Karpas-422 (cell line): ENCODE data around the gene DRC1. TPM values are rescaled to one million over a fixed set of nuclear protein-coding genes. Genes with fewer than 3 reads are reported as not detected.
"Not testable (repeated sequence)": the region's sequence is repeated elsewhere in the genome, so short reads cannot be mapped to it uniquely, and the experiment has no call there.

Experiments
- DNase-seq: peaks from one replicate; pipeline ENCODE4 v3.0.0-alpha.2; 2015
- H2AFZ ChIP-seq: fragments of 200-600 bp; sonication (generic); 2 replicates; pipeline ENCODE4 v1.6.1; 2014; ENCODE audit warnings: antibody characterized with exemption, low read length, mixed read lengths
- H3K27ac ChIP-seq: fragments of 200-600 bp; sonication (generic); 2 replicates; pipeline ENCODE4 v1.5.1; 2014; ENCODE audit warnings: mild to moderate bottlenecking, low read length, moderate library complexity
- H3K27me3 ChIP-seq: fragments of 200-600 bp; sonication (generic); 2 replicates; pipeline ENCODE4 v1.6.1; 2014; ENCODE audit warnings: low read length, mixed read lengths
- H3K36me3 ChIP-seq: fragments of 200-600 bp; sonication (generic); 2 replicates; pipeline ENCODE4 v1.6.1; 2014; ENCODE audit warnings: low read length, mixed read lengths; ENCODE audit not compliant: insufficient read depth
- H3K4me1 ChIP-seq: fragments of 200-600 bp; sonication (generic); 2 replicates; pipeline ENCODE4 v1.6.1; 2014; ENCODE audit warnings: mild to moderate bottlenecking, low read length, mixed read lengths
- H3K4me2 ChIP-seq: fragments of 200-600 bp; sonication (generic); 2 replicates; pipeline ENCODE4 v1.6.1; 2014; ENCODE audit warnings: low read length, low read depth, mild to moderate bottlenecking; ENCODE audit not compliant: poor library complexity, severe bottlenecking
- H3K4me3 ChIP-seq: fragments of 200-600 bp; sonication (generic); 2 replicates; pipeline ENCODE4 v1.5.1; 2014; ENCODE audit warnings: mild to moderate bottlenecking, antibody characterized with exemption, low read length, mixed read lengths
- H3K79me2 ChIP-seq: fragments of 200-600 bp; sonication (generic); 2 replicates; pipeline ENCODE4 v1.6.1; 2014; ENCODE audit warnings: mild to moderate bottlenecking, low read length, mixed read lengths
- H3K9ac ChIP-seq: fragments of 200-600 bp; sonication (generic); 2 replicates; pipeline ENCODE4 v1.6.0; 2014; ENCODE audit warnings: low read length
- H3K9me2 ChIP-seq: fragments of 200-600 bp; sonication (generic), shearing (Covaris generic); replicated peaks from 2 replicates; pipeline ENCODE4 v1.6.0; 2014; ENCODE audit warnings: mild to moderate bottlenecking, low read length, moderate library complexity; ENCODE audit not compliant: insufficient read depth
- H3K9me3 ChIP-seq: fragments of 300-700, 200-600 bp; sonication (generic); 2 replicates; pipeline ENCODE4 v1.6.1; 2014; ENCODE audit warnings: low read length, mixed read lengths
- H4K20me1 ChIP-seq: fragments of 200-600 bp; sonication (generic); 2 replicates; pipeline ENCODE4 v1.6.1; 2014; ENCODE audit warnings: mild to moderate bottlenecking, antibody characterized with exemption, low read length, low read depth; ENCODE audit not compliant: insufficient read depth
- total RNA-seq: library from RNA; depleted of rRNA; stranded (reverse); fragments of >200 nt; shearing (Covaris generic); gene quantifications from 2 replicates; pipeline ENCODE4 v1.2.3, GENCODE V29; 2014; ENCODE audit warnings: low replicate concordance

DRC1 gene
- total RNA-seq, 1 experiment from 2014 or later, result not detected

DNA sequence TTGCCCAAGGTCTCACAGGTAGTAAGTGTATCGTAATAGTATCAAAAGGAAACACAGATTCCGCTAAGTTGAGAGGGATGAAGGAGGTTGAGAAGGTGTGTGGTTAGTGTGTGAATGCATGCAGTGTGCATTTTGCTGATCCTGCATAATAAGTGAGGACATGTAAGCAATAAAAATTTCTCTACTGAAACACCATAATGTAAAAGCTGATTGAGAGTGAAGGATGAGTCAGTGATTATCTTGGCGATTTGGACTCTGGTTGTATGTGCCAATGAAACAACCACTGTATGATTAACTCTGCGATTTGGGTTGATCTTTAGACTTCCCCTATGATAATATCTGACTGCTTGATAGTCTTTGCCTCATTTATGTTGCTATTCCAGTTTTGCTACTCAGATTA lies 38.4 kb upstream of the DRC1 start:
- Histone ChIP-seq H3K9me2 (no peaks in the 10 kb centered on the region), H3K27me3 (no peaks in the 10 kb centered on the region), H3K79me2 (peaks cover 91% of the 10 kb centered on the region), H3K4me3 (no peak overlapping the region), H2AFZ (no peak overlapping the region), H3K4me1 (no peaks in the 10 kb centered on the region), H3K9me3 (no peaks in the 10 kb centered on the region), H3K9ac (no peak overlapping the region), H3K27ac (no peak overlapping the region), H3K4me2 (no peak overlapping the region), H4K20me1 (0 out of 2 replicates have a peak, but pooled peaks cover 3% of the 10 kb centered on the region), H3K36me3 (peaks cover 29% of the 10 kb centered on the region)
- no peak for DNase-seq

DNA sequence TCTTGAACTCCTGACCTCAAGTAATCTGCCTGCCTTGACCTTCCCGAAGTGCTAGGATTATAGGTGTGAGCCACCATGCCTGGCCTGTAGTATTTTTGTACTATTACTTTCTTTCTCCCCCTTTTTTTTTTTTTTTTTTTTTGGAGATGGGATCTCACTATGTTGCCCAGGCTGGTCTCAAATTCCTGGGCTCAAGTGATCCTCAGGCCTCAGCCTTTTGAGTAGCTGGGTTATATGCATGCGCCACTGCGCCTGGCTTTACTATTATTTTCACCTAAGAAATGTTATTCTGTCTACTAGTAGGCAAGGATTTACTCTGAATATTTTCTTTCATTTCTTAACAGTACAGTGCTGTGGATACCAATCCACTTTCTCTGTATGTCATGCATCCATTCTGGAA lies 37.8 kb upstream of the DRC1 start:
- DNase-seq, result no peak
- Histone ChIP-seq H3K4me2 (no peak overlapping the region), H3K4me3 (no peak overlapping the region), H3K36me3 (peaks cover 35% of the 10 kb centered on the region), H3K9me3 (no peaks in the 10 kb centered on the region), H4K20me1 (0 out of 2 replicates have a peak, but pooled peaks cover 2% of the 10 kb centered on the region), H3K27me3 (no peaks in the 10 kb centered on the region), H2AFZ (no peak overlapping the region), H3K4me1 (no peaks in the 10 kb centered on the region), H3K9me2 (no peaks in the 10 kb centered on the region), H3K27ac (no peak overlapping the region), H3K79me2 (peaks cover 91% of the 10 kb centered on the region), H3K9ac (no peak overlapping the region)

DNA sequence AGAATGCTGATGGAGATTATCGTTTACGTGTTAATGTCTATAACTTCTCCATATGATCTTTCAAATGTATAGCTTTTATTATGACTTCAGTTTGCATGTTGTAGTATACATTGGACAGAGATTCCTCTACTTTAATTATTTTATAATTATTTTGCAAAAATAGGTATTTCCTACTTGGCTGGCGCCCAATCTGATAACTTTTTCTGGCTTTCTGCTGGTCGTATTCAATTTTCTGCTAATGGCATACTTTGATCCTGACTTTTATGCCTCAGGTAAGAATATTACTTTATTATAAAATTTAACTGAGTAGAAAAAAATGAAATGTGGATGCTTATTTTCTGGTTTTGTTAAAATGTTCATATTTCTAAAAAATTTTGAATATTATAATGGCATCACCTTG lies 37.1 kb upstream of the DRC1 start:
- H2AFZ ChIP-seq, result no peak overlapping the region
- H3K79me2 ChIP-seq, result peaks cover 91% of the 10 kb centered on the region
- no peak overlapping the region for H3K4me2 ChIP-seq
- no peaks in the 10 kb centered on the region for H3K9me2 ChIP-seq
- no peaks in the 10 kb centered on the region for H3K27me3 ChIP-seq
- peaks cover 42% of the 10 kb centered on the region for H3K36me3 ChIP-seq
- no peaks in the 10 kb centered on the region for H4K20me1 ChIP-seq
- no peak overlapping the region for H3K4me3 ChIP-seq
- no peak overlapping the region for H3K27ac ChIP-seq
- H3K9me3 ChIP-seq, result no peaks in the 10 kb centered on the region
- no peaks in the 10 kb centered on the region for H3K4me1 ChIP-seq
- DNase-seq, result no peak
- no peak overlapping the region for H3K9ac ChIP-seq

DNA sequence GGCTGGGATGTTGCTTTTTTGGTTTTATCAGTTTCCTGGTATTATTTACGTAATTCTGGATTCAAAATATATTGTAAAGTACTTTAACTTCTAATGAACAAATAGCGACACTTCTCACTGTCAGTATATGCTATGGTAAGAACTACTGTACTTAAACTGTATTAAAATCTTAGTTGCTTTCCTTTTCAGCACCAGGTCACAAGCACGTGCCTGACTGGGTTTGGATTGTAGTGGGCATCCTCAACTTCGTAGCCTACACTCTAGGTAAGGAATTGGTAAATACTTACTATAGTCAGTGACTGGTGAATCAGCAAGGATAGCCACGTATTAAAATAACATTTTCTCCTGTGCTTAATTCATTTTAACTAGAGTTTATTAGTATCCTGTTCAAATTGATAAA lies 34.8 kb upstream of the DRC1 start:
- Histone ChIP-seq H3K4me3 (no peak overlapping the region), H3K79me2 (peaks cover 69% of the 10 kb centered on the region), H3K4me2 (no peak overlapping the region), H2AFZ (no peak overlapping the region), H3K9ac (no peak overlapping the region), H3K27ac (no peak overlapping the region), H3K9me2 (no peaks in the 10 kb centered on the region), H3K36me3 (peaks cover 43% of the 10 kb centered on the region), H3K4me1 (no peaks in the 10 kb centered on the region), H3K27me3 (no peaks in the 10 kb centered on the region), H4K20me1 (no peaks in the 10 kb centered on the region), H3K9me3 (no peaks in the 10 kb centered on the region)
- no peak for DNase-seq

DNA sequence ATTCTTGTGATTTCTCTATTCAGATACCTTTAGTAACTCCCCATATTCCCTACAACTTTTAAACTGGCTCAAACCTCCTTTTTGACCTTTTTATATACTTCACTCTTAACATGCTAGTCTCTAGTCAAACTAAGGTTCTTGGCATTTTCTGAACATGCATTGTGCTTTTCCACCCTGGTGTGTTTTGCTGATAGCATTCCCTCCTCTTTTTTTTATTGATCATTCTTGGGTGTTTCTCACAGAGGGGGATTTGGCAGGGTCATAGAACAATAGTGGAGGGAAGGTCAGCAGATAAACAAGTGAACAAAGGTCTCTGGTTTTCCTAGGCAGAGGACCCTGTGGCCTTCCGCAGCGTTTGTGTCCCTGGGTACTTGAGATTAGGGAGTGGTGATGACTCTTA lies 32.1 kb upstream of the DRC1 start:
- not testable (repeated sequence) for DNase-seq, H3K9me3 ChIP-seq, H4K20me1 ChIP-seq, H3K4me3 ChIP-seq, H3K27me3 ChIP-seq, H2AFZ ChIP-seq, H3K27ac ChIP-seq, H3K4me2 ChIP-seq, H3K9me2 ChIP-seq, H3K9ac ChIP-seq
- Histone ChIP-seq H3K36me3 (peaks cover 58% of the 10 kb centered on the region), H3K79me2 (peaks cover 56% of the 10 kb centered on the region), H3K4me1 (peaks cover 14% of the 10 kb centered on the region)

DNA sequence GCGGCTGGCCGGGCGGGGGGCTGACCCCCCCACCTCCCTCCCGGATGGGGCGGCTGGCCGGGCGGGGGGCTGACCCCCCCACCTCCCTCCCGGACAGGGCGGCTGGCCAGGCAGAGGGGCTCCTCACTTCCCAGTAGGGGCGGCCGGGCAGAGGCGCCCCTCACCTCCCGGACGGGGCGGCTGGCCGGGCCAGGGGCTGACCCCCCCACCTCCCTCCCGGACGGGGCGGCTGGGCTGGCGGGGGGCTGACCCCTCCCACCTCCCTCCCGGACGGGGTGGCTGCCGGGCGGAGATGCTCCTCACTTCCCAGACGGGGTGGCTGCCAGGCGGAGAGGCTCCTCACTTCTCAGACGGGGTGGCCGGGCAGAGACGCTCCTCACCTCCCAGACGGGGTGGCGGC lies 30.8 kb upstream of the DRC1 start:
- not testable (repeated sequence) for H4K20me1 ChIP-seq, H3K4me2 ChIP-seq, DNase-seq, H3K9me2 ChIP-seq, H2AFZ ChIP-seq, H3K27ac ChIP-seq, H3K9ac ChIP-seq, H3K27me3 ChIP-seq, H3K9me3 ChIP-seq, H3K4me3 ChIP-seq
- Histone ChIP-seq H3K36me3 (peaks cover 61% of the 10 kb centered on the region), H3K79me2 (peaks cover 60% of the 10 kb centered on the region), H3K4me1 (peaks cover 26% of the 10 kb centered on the region)

DNA sequence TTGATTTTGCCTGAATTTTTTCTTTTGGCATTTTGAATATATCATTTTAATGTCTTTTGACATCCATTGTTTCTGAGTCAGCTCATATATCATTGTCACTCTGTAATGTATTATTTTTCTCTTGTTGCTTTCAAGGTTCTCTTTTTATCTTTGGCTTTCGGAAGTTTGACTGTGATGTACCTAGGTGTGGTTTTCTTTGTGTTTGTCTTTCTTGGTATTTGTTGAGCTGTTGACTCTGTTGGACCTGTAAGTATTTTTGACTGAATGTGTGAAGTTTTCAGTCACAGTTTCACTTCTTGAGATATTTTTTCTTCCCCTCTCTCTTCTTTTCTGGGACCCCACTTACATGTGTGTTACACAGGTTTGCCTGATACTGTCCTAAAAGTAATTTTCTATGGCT lies 24.9 kb upstream of the DRC1 start:
- Histone ChIP-seq H3K79me2 (peaks cover 73% of the 10 kb centered on the region), H4K20me1 (no peaks in the 10 kb centered on the region), H3K4me2 (no peak overlapping the region), H3K9me2 (0 out of 2 replicates have a peak, but pooled peaks cover 3% of the 10 kb centered on the region), H3K4me1 (peaks cover 28% of the 10 kb centered on the region), H3K9me3 (no peaks in the 10 kb centered on the region), H3K9ac (no peak overlapping the region), H2AFZ (no peak overlapping the region), H3K4me3 (no peak overlapping the region), H3K27ac (no peak overlapping the region), H3K27me3 (no peaks in the 10 kb centered on the region), H3K36me3 (peaks cover 56% of the 10 kb centered on the region; the same call in 1 of the 2 replicates)
- no peak for DNase-seq

DNA sequence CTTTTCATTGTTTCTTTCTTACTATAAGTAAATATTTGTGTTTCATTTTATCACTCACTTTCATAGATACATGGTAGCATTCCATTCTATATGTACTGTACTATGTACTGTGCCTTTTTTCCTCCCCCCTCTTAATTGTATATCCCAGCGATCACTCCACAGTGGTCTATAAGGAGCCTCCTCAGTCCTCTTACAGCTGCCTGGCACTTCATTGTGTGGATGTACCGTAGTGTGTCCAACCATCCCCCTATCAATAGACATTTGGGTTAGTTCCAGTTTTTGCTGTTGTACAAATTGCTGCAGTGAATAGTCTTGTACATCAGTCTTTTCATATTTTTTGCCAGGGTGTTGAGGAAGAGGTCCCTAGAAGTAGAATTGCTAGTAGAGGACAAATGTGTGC lies 21.4 kb upstream of the DRC1 start:
- Histone ChIP-seq H3K9me2 (0 out of 2 replicates have a peak, but pooled peaks cover 3% of the 10 kb centered on the region), H3K4me1 (peaks cover 24% of the 10 kb centered on the region), H3K4me3 (no peak overlapping the region), H2AFZ (no peak overlapping the region), H3K36me3 (peaks cover 42% of the 10 kb centered on the region; the same call in 1 of the 2 replicates), H3K79me2 (peaks cover 59% of the 10 kb centered on the region), H4K20me1 (no peaks in the 10 kb centered on the region), H3K27me3 (no peaks in the 10 kb centered on the region), H3K27ac (no peak overlapping the region), H3K9ac (no peak overlapping the region), H3K9me3 (no peaks in the 10 kb centered on the region), H3K4me2 (no peak overlapping the region)
- DNase-seq, result no peak

DNA sequence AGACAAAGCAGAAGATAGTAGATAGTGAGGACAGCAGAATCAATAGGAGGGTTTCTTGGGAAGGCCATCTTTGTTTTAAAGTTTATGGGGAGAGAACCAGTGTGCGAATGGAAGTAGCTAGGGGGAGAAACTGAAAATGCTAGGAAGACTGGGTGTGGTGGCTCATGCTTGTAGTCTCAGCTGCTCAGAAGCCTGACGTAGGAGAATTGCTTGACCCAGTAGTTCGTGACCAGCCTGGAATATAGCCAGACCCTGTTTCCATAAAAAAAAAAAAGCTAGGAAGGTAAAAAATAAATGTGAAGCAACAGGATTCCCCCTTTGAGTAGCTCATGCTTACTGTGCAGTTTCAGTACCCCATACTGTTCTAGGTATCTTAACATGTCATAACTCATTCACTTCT lies 19.2 kb upstream of the DRC1 start:
- Histone ChIP-seq H2AFZ (no peak overlapping the region), H3K9me2 (0 out of 2 replicates have a peak, but pooled peaks cover 3% of the 10 kb centered on the region), H3K27ac (no peak overlapping the region), H3K27me3 (no peaks in the 10 kb centered on the region), H3K4me2 (no peak overlapping the region), H3K9me3 (no peaks in the 10 kb centered on the region), H3K36me3 (peaks cover 40% of the 10 kb centered on the region; the same call in 1 of the 2 replicates), H3K4me1 (peaks cover 16% of the 10 kb centered on the region), H3K4me3 (no peak overlapping the region), H4K20me1 (no peaks in the 10 kb centered on the region), H3K79me2 (peaks cover 43% of the 10 kb centered on the region), H3K9ac (no peak overlapping the region)
- no peak for DNase-seq
